Endothelial cell of umbilical vein (primary cell): Measurements from ENCODE around the gene SDHA. TPM values are rescaled to one million over a fixed set of nuclear protein-coding genes. Genes with fewer than 3 reads are reported as not detected.

Experiments used
- BruUV-seq: library from RNA; stranded (reverse); fragments of 400-500 nt; replicated peaks from 2 replicates; lab custom pipeline; 2021; lab: Mats Ljungman, UMichigan
- CTCF ChIA-PET: fragments of 300-600, 350-600 bp; sonication (Branson Sonifier 250); formaldehyde crosslinking; loops from one replicate; lab custom pipeline; 2021; ENCODE audit warnings: antibody characterized with exemption, inconsistent platforms; lab: Charles Lee
- POLR2A ChIA-PET: fragments of 300-600, 350-600 bp; sonication (Branson Sonifier 250); formaldehyde crosslinking; loops from one replicate; lab custom pipeline; 2021; ENCODE audit warnings: antibody characterized with exemption, inconsistent platforms; lab: Charles Lee
- DNase-seq: peaks from one replicate; pipeline ENCODE4 v3.0.0-alpha.2; 2011; ENCODE audit warnings: low read depth, low spot score
- FAIRE-seq: peaks from 2 replicates; lab custom pipeline; 2011; peaks lifted over from hg19 to GRCh38; lab: Jason Lieb, UNC
- H2AFZ ChIP-seq: 2 replicates; pipeline ENCODE4 v1.6.0; 2012; ENCODE audit warnings: low read depth, low read length, control low read depth, inconsistent platforms
- H3K27ac ChIP-seq: 2 replicates; pipeline ENCODE4 v1.5.1; 2011; ENCODE audit warnings: low read depth, mild to moderate bottlenecking, control low read depth, low read length, moderate library complexity; ENCODE audit not compliant: insufficient read depth
- H3K27me3 ChIP-seq, 2 experiments: 2 replicates each; pipeline versions ENCODE4 v1.6.0 to v1.6.1; 2011; ENCODE audit warnings: low read length in 2 of 2, mixed read lengths in 1 of 2; ENCODE audit not compliant: control insufficient read depth in 2 of 2, insufficient read depth in 2 of 2
- H3K36me3 ChIP-seq, 2 experiments: 2 replicates in 1 of 2; 3 replicates in 1 of 2; pipeline ENCODE4 v1.5.1; 2011; ENCODE audit warnings: low read length in 2 of 2, mild to moderate bottlenecking in 1 of 2, moderate library complexity in 1 of 2; ENCODE audit not compliant: control insufficient read depth in 2 of 2, insufficient read depth in 2 of 2; ENCODE audit errors: extremely low read depth in 1 of 2
- H3K4me1 ChIP-seq: 3 replicates; pipeline ENCODE4 v1.5.1; 2011; ENCODE audit warnings: mild to moderate bottlenecking, low read length; ENCODE audit not compliant: control insufficient read depth, insufficient read depth; ENCODE audit errors: extremely low read depth
- H3K4me2 ChIP-seq: 2 replicates; pipeline ENCODE4 v1.6.1; 2011; ENCODE audit warnings: low read length, control low read depth, mixed read lengths; ENCODE audit not compliant: insufficient read depth
- H3K4me3 ChIP-seq, 3 experiments: fragments of 200-600 bp in 1 of 3; sonication (generic), shearing (Covaris generic) in 1 of 3; replicated peaks in 1 of 3; 2 replicates each; pipeline ENCODE4 v1.5.1; 2011 to 2016; ENCODE audit warnings: control low read depth in 3 of 3, low read length in 3 of 3, mild to moderate bottlenecking in 2 of 3, inconsistent platforms in 1 of 3, low read depth in 1 of 3, moderate library complexity in 1 of 3; ENCODE audit not compliant: insufficient read depth in 1 of 3
- H3K79me2 ChIP-seq: 2 replicates; pipeline ENCODE4 v1.6.0; 2012; ENCODE audit warnings: low read length, inconsistent platforms; ENCODE audit not compliant: control insufficient read depth, insufficient read depth
- H3K9ac ChIP-seq: replicated peaks from 2 replicates; pipeline ENCODE3; 2011; ENCODE audit warnings: low read length, control low read depth; ENCODE audit not compliant: insufficient read depth; ENCODE audit errors: extremely low read depth
- H3K9me1 ChIP-seq: replicated peaks from 3 replicates; pipeline ENCODE4 v1.6.0; 2011; ENCODE audit warnings: mild to moderate bottlenecking, low read length; ENCODE audit not compliant: control insufficient read depth, insufficient read depth; ENCODE audit errors: extremely low read depth
- H3K9me3 ChIP-seq: replicated peaks from 2 replicates; pipeline ENCODE4 v1.5.1; 2012; ENCODE audit warnings: low read length, inconsistent platforms; ENCODE audit not compliant: control insufficient read depth, insufficient read depth
- H4K20me1 ChIP-seq: replicated peaks from 2 replicates; pipeline ENCODE3; 2011; ENCODE audit warnings: mild to moderate bottlenecking, low read length; ENCODE audit not compliant: control insufficient read depth, insufficient read depth; ENCODE audit errors: extremely low read depth
- CTCF ChIP-seq, 2 donors: IDR thresholded peaks; 1 replicate in 1 of 2; 2 replicates in 1 of 2; pipeline ENCODE4 v1.5.1; 2011; ENCODE audit warnings: low read length in 2 of 2, mild to moderate bottlenecking in 2 of 2, moderate library complexity in 2 of 2, control low read depth in 1 of 2, inconsistent platforms in 1 of 2, low read depth in 1 of 2; ENCODE audit not compliant: insufficient read depth in 1 of 2; ENCODE audit errors: extremely low read depth in 1 of 2
- EZH2 ChIP-seq: IDR thresholded peaks from 2 replicates; pipeline ENCODE4 v1.6.1; 2012; ENCODE audit warnings: borderline replicate concordance, low read depth, mild to moderate bottlenecking, moderate library complexity, low read length, inconsistent platforms; ENCODE audit not compliant: severe bottlenecking
- FOS ChIP-seq: IDR thresholded peaks from 2 replicates; pipeline ENCODE4 v1.6.1; 2011; ENCODE audit warnings: mild to moderate bottlenecking, low read length, moderate library complexity, borderline replicate concordance; ENCODE audit not compliant: insufficient read depth
- GATA2 ChIP-seq: IDR thresholded peaks from 2 replicates; pipeline ENCODE4 v1.7.0; 2011; ENCODE audit warnings: low read depth, mild to moderate bottlenecking, moderate library complexity, mixed read lengths, low read length; ENCODE audit not compliant: insufficient read length, insufficient read depth
- JUN ChIP-seq: IDR thresholded peaks from 2 replicates; pipeline ENCODE4 v1.6.1; 2011; ENCODE audit warnings: borderline replicate concordance, low read depth; ENCODE audit not compliant: insufficient read length, insufficient read depth
- MAX ChIP-seq: IDR thresholded peaks from 2 replicates; pipeline ENCODE4 v1.6.1; 2011; ENCODE audit not compliant: insufficient read depth, insufficient read length
- MYC ChIP-seq: IDR thresholded peaks from one replicate; pipeline ENCODE4 v1.6.1; 2011; ENCODE audit warnings: mild to moderate bottlenecking, low read depth, low read length
- POLR2A ChIP-seq: IDR thresholded peaks from 2 replicates; pipeline ENCODE4 v1.6.1; 2012; ENCODE audit warnings: low read depth, mild to moderate bottlenecking, control low read depth, low read length
- POLR2AphosphoS5 ChIP-seq: IDR thresholded peaks from 2 replicates; pipeline ENCODE4 v1.6.1; 2012; ENCODE audit warnings: low read depth, mild to moderate bottlenecking, control low read depth, low read length, moderate library complexity; ENCODE audit not compliant: insufficient read depth
- dilution Hi-C: fragments of 300-500 bp; cut with MboI; formaldehyde crosslinking; loops from one replicate; pipeline ENCODE4 v1.15.0; 2019; ENCODE audit warnings: low sequenced_read_pairs; ENCODE audit not compliant: extremely low pct_ligation_motif_present
- intact Hi-C: fragments of 100-400 bp; cut with micrococcal nuclease; formaldehyde crosslinking; loops from one replicate; pipeline ENCODE4 v1.10.0; 2022
- polyA plus RNA-seq, 4 experiments: library from polyadenylated mRNA; depleted of rRNA in 3 of 4; stranded (reverse) in 3 of 4; unstranded in 1 of 4; fragments of >200 nt; gene quantifications; 2 replicates each; pipeline versions ENCODE4 v1.2.1 to v1.2.3, GENCODE V29; 2011 to 2012; ENCODE audit warnings: missing spikeins in 1 of 4
- total RNA-seq: library from RNA; stranded (reverse); gene quantifications from 2 replicates; pipeline ENCODE4 v1.2.3, GENCODE V29; 2021

The SDHA gene
- total and polyA plus RNA-seq, 2 donors (not counting 3 experiments of a cell fraction or from before 2014, with no cell fraction given) = 121 to 153 TPM

GRCh38 chr5:199197-199949 lies 18.7 kb upstream of the SDHA start:
- H3K4me3 ChIP-seq = no peak overlapping the region
- intact Hi-C loops = no loop called here
- no peak for FAIRE-seq

More at GRCh38 chr5:199197-199949, 18.7 kb upstream of the SDHA start:
- H3K9ac ChIP-seq = no peak overlapping the region
- H3K4me1 ChIP-seq = no peaks in the 10 kb centered on the region
- H3K4me2 ChIP-seq = no peak overlapping the region
- no peak overlapping the region for H3K27ac ChIP-seq
- no peak for DNase-seq
- no peaks in the 10 kb centered on the region for H4K20me1 ChIP-seq
- dilution Hi-C loops = no loop called here
- H3K27me3 ChIP-seq = no peaks in the 10 kb centered on the region
- H2AFZ ChIP-seq = no peak overlapping the region
- peaks cover 2 to 10% of the 10 kb centered on the region in 2 experiments for H3K36me3 ChIP-seq
- ChIA-PET CTCF (interaction anchor here (1.9 kb wide), 1 partner anchor 11 kb away, joined by 8 read pairs; no protein-coding TSS in a partner anchor), POLR2A (no interaction called here)
- TF ChIP-seq POLR2A (no peak), GATA2 (no peak), MYC (no peak), MAX (no peak), EZH2 (no peak), CTCF (IDR thresholded peaks at IDR 0.05; ENCODE audit: extremely low read depth in 1 of 2, insufficient read depth in 1 of 2, low read depth in 1 of 2, low read length in 2 of 2) (no peak), JUN (no peak), FOS (no peak), POLR2AphosphoS5 (no peak)
- H3K9me1 ChIP-seq = no peaks in the 10 kb centered on the region
- no TSS peak for BruUV-seq
- H3K9me3 ChIP-seq = no peaks in the 10 kb centered on the region
- no peaks in the 10 kb centered on the region for H3K79me2 ChIP-seq
